Putamen (tissue), 1 donor: ENCODE data around the gene ZNF91.
"Not testable (repeated sequence)": the region's sequence is repeated elsewhere in the genome, so short reads cannot be mapped to it uniquely, and the experiment has no call there.

Experiments used
- DNase-seq: peaks from one replicate; pipeline ENCODE4 v3.0.0-alpha.2; 2016; ENCODE audit warnings: low spot score

Gene ZNF91

GRCh38 chr19:23395722-23396117 lies 449 bp upstream of the ZNF91 start:
- DNase-seq = not testable (repeated sequence)

- no peak for DNase-seq
Measured at GRCh38 chr19:23394511-23394910, 760 bp downstream of the ZNF91 start.

GRCh38 chr19:23393121-23393520 lies 2.1 kb downstream of the ZNF91 start:
- DNase-seq = no peak

GRCh38 chr19:23391236-23391635 lies 4.0 kb downstream of the ZNF91 start:
- DNase-seq = no peak

- DNase-seq = no peak
Measured at GRCh38 chr19:23385404-23385803, 9.9 kb downstream of the ZNF91 start.

- DNase-seq = no peak
Measured at GRCh38 chr19:23384858-23385257, 10.4 kb downstream of the ZNF91 start.

- no peak for DNase-seq
Measured at GRCh38 chr19:23384166-23384565, 11.1 kb downstream of the ZNF91 start.

- DNase-seq = no peak
Measured at GRCh38 chr19:23382955-23383354, 12.3 kb downstream of the ZNF91 start.

GRCh38 chr19:23381114-23381513 lies 14.2 kb downstream of the ZNF91 start:
- DNase-seq = no peak

- not testable (repeated sequence) for DNase-seq
Measured at GRCh38 chr19:23379671-23380070, 15.6 kb downstream of the ZNF91 start.

GRCh38 chr19:23378948-23379347 lies 16.3 kb downstream of the ZNF91 start:
- DNase-seq = no peak

- DNase-seq = no peak
Measured at GRCh38 chr19:23377276-23377675, 18.0 kb downstream of the ZNF91 start.

- DNase-seq = no peak
Measured at GRCh38 chr19:23366437-23366836, 28.8 kb downstream of the ZNF91 start.

- not testable (repeated sequence) for DNase-seq
Measured at GRCh38 chr19:23366031-23366430, 29.2 kb downstream of the ZNF91 start.

GRCh38 chr19:23365222-23365621 lies 30.0 kb downstream of the ZNF91 start:
- DNase-seq = no peak

GRCh38 chr19:23361843-23362242 lies 33.4 kb downstream of the ZNF91 start:
- DNase-seq = not testable (repeated sequence)

- DNase-seq = no peak
Measured at GRCh38 chr19:23351806-23352205, 43.5 kb downstream of the ZNF91 start.

- peak; percentile 74 for DNase-seq
Measured at GRCh38 chr19:23346696-23347095, 48.6 kb downstream of the ZNF91 start.

GRCh38 chr19:23345838-23346237 lies 49.4 kb downstream of the ZNF91 start:
- DNase-seq = no peak

- no peak for DNase-seq
Measured at GRCh38 chr19:23343434-23344010, 51.7 kb downstream of the ZNF91 start.

GRCh38 chr19:23328211-23328610 lies 67.1 kb downstream of the ZNF91 start:
- no peak for DNase-seq

GRCh38 chr19:23321953-23322549 lies 73.2 kb downstream of the ZNF91 start:
- no peak for DNase-seq

- not testable (repeated sequence) for DNase-seq
Measured at GRCh38 chr19:23321403-23321802, 73.9 kb downstream of the ZNF91 start.

GRCh38 chr19:23319571-23319970 lies 75.7 kb downstream of the ZNF91 start:
- not testable (repeated sequence) for DNase-seq
